HG02610 (cell line): Measurements from ENCODE around the gene MRPL18.
A peak's percentile ranks its signal among the peaks of the same experiment; 100 is the strongest.
"Not testable (repeated sequence)": the region's sequence is repeated elsewhere in the genome, so short reads cannot be mapped to it uniquely, and the experiment has no call there.

Experiments used
- ATAC-seq: cut with Tn5 transposase; IDR thresholded peaks from one replicate; pipeline ENCODE4 v1.9.1; 2021; ENCODE audit warnings: mild to moderate bottlenecking, moderate library complexity; ENCODE audit not compliant: unreplicated experiment

MRPL18 gene

GRCh38 chr6:159813781-159814180 is 23.5 kb downstream of the MRPL18 start:
- ATAC-seq: no peak

- no peak for ATAC-seq
Measured at GRCh38 chr6:159815410-159815809, 25.1 kb downstream of the MRPL18 start.

GRCh38 chr6:159816775-159817174 is 26.5 kb downstream of the MRPL18 start:
- ATAC-seq: not testable (repeated sequence)

- ATAC-seq: no peak
Measured at GRCh38 chr6:159817951-159818739, 27.9 kb downstream of the MRPL18 start.

- no peak for ATAC-seq
Measured at GRCh38 chr6:159819098-159819497, 28.8 kb downstream of the MRPL18 start.

GRCh38 chr6:159819932-159820640 is 29.8 kb downstream of the MRPL18 start:
- ATAC-seq: peak; percentile 73

GRCh38 chr6:159821122-159821521 is 30.9 kb downstream of the MRPL18 start:
- no peak for ATAC-seq

- no peak for ATAC-seq
Measured at GRCh38 chr6:159821726-159822125, 31.5 kb downstream of the MRPL18 start.

GRCh38 chr6:159823953-159824352 is 33.7 kb downstream of the MRPL18 start:
- ATAC-seq: no peak

GRCh38 chr6:159824690-159825089 is 34.4 kb downstream of the MRPL18 start:
- ATAC-seq: not testable (repeated sequence)

GRCh38 chr6:159826004-159826403 is 35.7 kb downstream of the MRPL18 start:
- no peak for ATAC-seq

- ATAC-seq: no peak
Measured at GRCh38 chr6:159826968-159827647, 36.8 kb downstream of the MRPL18 start.

- ATAC-seq: no peak
Measured at GRCh38 chr6:159828074-159828473, 37.8 kb downstream of the MRPL18 start.

GRCh38 chr6:159829526-159829925 is 39.3 kb downstream of the MRPL18 start:
- ATAC-seq: peak; percentile 69

GRCh38 chr6:159830501-159831372 is 40.5 kb downstream of the MRPL18 start:
- no peak for ATAC-seq

GRCh38 chr6:159831373-159831679 is 41.1 kb downstream of the MRPL18 start:
- ATAC-seq: no peak

- no peak for ATAC-seq
Measured at GRCh38 chr6:159832946-159833345, 42.7 kb downstream of the MRPL18 start.

- no peak for ATAC-seq
Measured at GRCh38 chr6:159833556-159833955, 43.3 kb downstream of the MRPL18 start.

GRCh38 chr6:159833997-159834603 is 43.8 kb downstream of the MRPL18 start:
- ATAC-seq: no peak

- ATAC-seq: no peak
Measured at GRCh38 chr6:159836718-159837490, 46.6 kb downstream of the MRPL18 start.
